HEK293T (cell line): ENCODE measurements around the gene HSPG2.

Experiments
- CTCF ChIA-PET: fragments of 350-600 bp; formaldehyde crosslinking; extraction: SDS; loops from one replicate; lab custom pipeline; 2021; ENCODE audit warnings: antibody characterized with exemption, inconsistent platforms; lab: Yijun Ruan, JAX
- POLR2A ChIA-PET: fragments of 350-600 bp; formaldehyde crosslinking; extraction: SDS; loops from one replicate; lab custom pipeline; 2020; ENCODE audit warnings: antibody characterized with exemption, inconsistent platforms; lab: Yijun Ruan, JAX
- DNase-seq: peaks from one replicate; pipeline ENCODE4 v3.0.0; 2012; ENCODE audit warnings: mixed read lengths; ENCODE audit errors: extremely low spot score
- ARNT ChIP-seq: fragments of 450-650 bp; IDR thresholded peaks from 2 replicates; pipeline ENCODE4 v1.6.1; 2017; ENCODE audit warnings: mild to moderate bottlenecking
- BHLHE40 ChIP-seq: fragments of 450-650 bp; IDR thresholded peaks from 2 replicates; pipeline ENCODE4 v1.6.1; 2016; ENCODE audit warnings: mild to moderate bottlenecking, moderate library complexity, borderline replicate concordance
- CTBP1 ChIP-seq: fragments of 450-650 bp; IDR thresholded peaks from 2 replicates; pipeline ENCODE4 v1.6.1; 2016; ENCODE audit warnings: borderline replicate concordance
- ELF4 ChIP-seq: fragments of 450-650 bp; IDR thresholded peaks from 2 replicates; pipeline ENCODE4 v1.6.1; 2017; ENCODE audit warnings: antibody characterized with exemption
- FOXA1 ChIP-seq: fragments of 450-650 bp; IDR thresholded peaks from 2 replicates; pipeline ENCODE4 v1.6.1; 2016; ENCODE audit warnings: mild to moderate bottlenecking
- FOXK2 ChIP-seq: fragments of 450-650 bp; IDR thresholded peaks from 2 replicates; pipeline ENCODE4 v1.6.1; 2016; ENCODE audit warnings: mild to moderate bottlenecking
- FOXM1 ChIP-seq: fragments of 450-650 bp; IDR thresholded peaks from 2 replicates; pipeline ENCODE4 v1.6.1; 2017; ENCODE audit warnings: mild to moderate bottlenecking, borderline replicate concordance
- HDGF ChIP-seq: fragments of 450-650 bp; IDR thresholded peaks from 2 replicates; pipeline ENCODE4 v1.6.1; 2017; ENCODE audit warnings: antibody characterized with exemption, borderline replicate concordance
- L3MBTL2 ChIP-seq: fragments of 450-650 bp; conservative IDR thresholded peaks from 2 replicates; pipeline ENCODE4 v1.6.1; 2016; ENCODE audit warnings: mild to moderate bottlenecking
- LEF1 ChIP-seq: fragments of 450-650 bp; IDR thresholded peaks from 2 replicates; pipeline ENCODE4 v1.6.1; 2017; ENCODE audit warnings: mild to moderate bottlenecking, borderline replicate concordance
- NFRKB ChIP-seq: fragments of 450-650 bp; IDR thresholded peaks from 2 replicates; pipeline ENCODE4 v1.6.1; 2016; ENCODE audit warnings: mild to moderate bottlenecking, moderate library complexity
- SP1 ChIP-seq: fragments of 450-650 bp; IDR thresholded peaks from 2 replicates; pipeline ENCODE4 v1.6.1; 2017
- SUZ12 ChIP-seq: fragments of 450-650 bp; IDR thresholded peaks from 2 replicates; pipeline ENCODE4 v1.6.1; 2016; ENCODE audit warnings: mild to moderate bottlenecking
- TARDBP ChIP-seq: fragments of 450-650 bp; IDR thresholded peaks from 2 replicates; pipeline ENCODE4 v1.6.1; 2016
- ZNF384 ChIP-seq: fragments of 450-650 bp; IDR thresholded peaks from 2 replicates; pipeline ENCODE4 v1.6.1; 2016
- TF ChIP-seq, protein P1 (sequence below): fragments of 450-650 bp; IDR thresholded peaks from 2 replicates; pipeline ENCODE4 v1.6.1; 2016

HSPG2 gene

DNA sequence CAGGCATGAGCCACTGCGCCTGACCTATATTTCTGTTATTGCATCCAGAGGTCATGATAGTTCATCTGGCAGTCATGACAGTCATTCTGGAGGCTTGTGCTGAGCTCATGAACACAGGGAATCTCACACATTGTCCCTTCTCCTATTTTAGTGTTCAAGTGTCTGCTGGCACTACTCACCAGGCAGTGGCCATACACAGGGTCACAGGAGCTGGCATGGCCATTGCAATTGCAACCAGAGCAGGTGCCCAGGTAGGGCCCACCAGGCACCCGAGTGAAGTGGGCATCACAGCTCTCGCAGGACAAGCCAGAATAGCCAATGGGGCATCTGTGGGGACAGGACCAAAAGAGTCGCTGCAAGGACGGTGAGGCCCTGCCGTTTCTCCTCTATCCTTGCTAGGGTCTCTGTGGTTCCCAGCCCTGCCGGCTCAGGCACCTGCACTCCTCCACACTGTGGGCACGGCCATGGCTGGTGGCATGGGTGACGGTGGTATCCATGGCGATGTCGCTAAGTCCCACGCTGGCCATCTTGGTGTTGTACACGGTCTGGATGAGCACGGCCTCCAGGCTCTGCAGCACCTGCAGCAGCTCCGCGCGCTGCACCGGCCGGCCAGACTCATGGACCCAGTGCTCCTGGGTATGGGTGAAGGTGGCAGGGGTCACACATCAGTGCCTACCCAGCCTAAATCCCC lies 57.0 kb downstream of the HSPG2 start:
- ChIA-PET CTCF (no interaction called here), POLR2A (no interaction called here)
- no peak for DNase-seq
- TF ChIP-seq ELF4 = no peak
- TF ChIP-seq CTBP1 = no peak
- TF ChIP-seq NFRKB = no peak
- TF ChIP-seq FOXK2 = no peak
- no peak for TF ChIP-seq L3MBTL2
- TF ChIP-seq HDGF = no peak
- no peak for TF ChIP-seq FOXM1

DNA sequence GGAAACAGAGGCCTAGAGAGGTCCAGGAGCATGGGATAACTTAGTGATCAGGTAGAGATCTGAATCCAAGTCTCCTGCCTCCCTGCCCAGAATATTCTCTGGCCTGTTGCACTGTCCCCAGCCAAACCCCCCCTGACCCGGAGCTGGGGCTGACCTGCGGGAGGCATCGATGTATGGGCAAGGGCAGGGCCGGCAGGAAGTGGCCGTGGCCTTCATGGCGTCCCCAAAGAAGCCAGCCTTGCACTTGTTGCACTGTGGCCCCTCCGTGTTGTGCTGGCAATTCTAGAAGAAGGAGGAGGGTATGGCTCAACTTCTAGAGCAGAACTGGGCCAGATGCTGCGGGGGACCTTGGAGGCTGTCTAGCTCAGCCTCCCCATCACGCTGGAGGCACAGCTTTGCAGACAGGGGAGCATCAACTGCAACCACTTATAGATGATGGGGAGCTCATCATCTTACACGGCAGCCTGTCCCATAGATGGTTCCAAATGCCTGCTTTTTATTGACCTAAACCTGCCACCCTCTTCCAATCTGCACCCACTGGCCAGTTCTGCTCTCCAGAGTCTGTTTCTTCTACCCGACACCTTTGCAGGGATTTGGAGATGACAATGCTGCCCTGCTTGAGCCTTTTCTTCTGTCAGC lies 58.2 kb downstream of the HSPG2 start:
- CTCF ChIA-PET = no interaction called here
- no peak for TF ChIP-seq SUZ12
- no peak for TF ChIP-seq ELF4
- TF ChIP-seq FOXA1 = no peak
- TF ChIP-seq LEF1 = no peak
- TF ChIP-seq SP1 = no peak
- no peak for TF ChIP-seq FOXK2
- TF ChIP-seq NFRKB = no peak
- TF ChIP-seq FOXM1 = no peak
- no peak for TF ChIP-seq HDGF
- TF ChIP-seq ARNT = no peak
- TF ChIP-seq CTBP1 = no peak
- TF ChIP-seq, protein P1, sequence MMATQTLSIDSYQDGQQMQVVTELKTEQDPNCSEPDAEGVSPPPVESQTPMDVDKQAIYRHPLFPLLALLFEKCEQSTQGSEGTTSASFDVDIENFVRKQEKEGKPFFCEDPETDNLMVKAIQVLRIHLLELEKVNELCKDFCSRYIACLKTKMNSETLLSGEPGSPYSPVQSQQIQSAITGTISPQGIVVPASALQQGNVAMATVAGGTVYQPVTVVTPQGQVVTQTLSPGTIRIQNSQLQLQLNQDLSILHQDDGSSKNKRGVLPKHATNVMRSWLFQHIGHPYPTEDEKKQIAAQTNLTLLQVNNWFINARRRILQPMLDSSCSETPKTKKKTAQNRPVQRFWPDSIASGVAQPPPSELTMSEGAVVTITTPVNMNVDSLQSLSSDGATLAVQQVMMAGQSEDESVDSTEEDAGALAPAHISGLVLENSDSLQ = no peak
- POLR2A ChIA-PET = interaction anchor here (0.6 kb wide), 1 partner anchor 25 kb away, joined by 3 read pairs; no protein-coding TSS in a partner anchor
- DNase-seq = no peak

DNA sequence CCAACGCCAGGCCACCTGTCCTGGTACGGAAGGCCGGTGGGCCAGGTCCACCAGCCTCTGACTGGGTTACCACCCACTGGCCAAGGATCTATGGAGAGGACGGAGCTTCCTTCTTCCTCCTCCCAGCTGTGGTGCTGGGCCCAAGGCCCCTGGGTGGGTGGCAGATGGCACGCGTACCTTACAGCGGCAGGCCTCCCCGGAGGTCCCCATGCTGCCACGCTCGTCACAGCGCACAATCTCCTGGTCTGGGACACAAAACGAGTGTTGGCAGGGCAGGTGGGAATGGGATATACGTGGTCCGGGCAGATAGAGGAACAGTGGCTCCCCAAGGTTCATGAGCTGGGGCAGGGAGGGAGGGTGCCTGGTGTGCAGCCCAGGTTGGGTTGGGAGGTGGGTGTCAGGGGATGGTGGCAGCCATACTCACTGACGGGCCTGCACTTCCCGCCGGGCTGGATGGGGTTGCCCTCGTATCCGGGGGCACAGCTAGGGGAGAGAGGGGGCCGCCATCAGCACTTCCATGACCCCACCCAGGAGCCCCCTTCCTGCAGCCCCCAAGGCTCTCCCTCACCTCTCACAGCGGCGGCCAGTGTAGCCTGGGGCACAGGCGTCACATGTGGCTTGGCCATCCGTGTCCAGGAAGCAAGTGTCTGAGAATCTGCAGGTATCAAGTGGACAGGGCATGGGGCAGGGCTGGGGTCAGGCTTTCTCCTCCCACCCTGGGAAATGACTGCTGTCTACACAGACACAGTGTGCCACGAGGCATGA lies 58.9 kb downstream of the HSPG2 start:
- ChIA-PET POLR2A (no interaction called here), CTCF (no interaction called here)
- no peak for DNase-seq
- no peak for TF ChIP-seq ELF4
- TF ChIP-seq NFRKB = no peak
- TF ChIP-seq SP1 = no peak
- TF ChIP-seq FOXA1 = no peak
- TF ChIP-seq, protein P1 = no peak
- no peak for TF ChIP-seq ARNT
- TF ChIP-seq ZNF384 = no peak
- TF ChIP-seq SUZ12 = no peak
- TF ChIP-seq BHLHE40 = no peak
- TF ChIP-seq FOXK2 = no peak
- TF ChIP-seq HDGF = no peak
- no peak for TF ChIP-seq LEF1
- TF ChIP-seq TARDBP = no peak
- no peak for TF ChIP-seq FOXM1
- TF ChIP-seq L3MBTL2 = no peak
- TF ChIP-seq CTBP1 = no peak

DNA sequence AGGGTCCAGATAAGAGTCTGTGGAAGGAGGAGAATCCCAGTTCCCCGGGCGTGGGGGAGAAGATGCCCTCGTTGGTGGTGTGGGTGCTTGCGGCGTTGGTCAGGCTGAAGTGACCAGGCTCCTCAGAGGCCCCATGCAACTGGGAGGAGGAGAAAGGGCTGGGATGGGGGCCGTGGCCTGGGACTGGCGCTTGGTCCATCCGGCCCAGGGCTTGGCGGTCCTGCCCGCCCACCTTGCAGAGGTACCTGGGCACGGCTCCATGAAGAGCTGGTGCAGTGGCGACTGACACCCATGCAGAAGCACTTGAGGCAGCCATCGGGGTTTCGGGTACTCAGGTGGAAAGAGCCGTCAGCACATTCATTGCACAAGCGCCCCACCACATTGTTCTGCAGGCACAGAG lies 60.8 kb downstream of the HSPG2 start:
- ChIA-PET POLR2A (no interaction called here), CTCF (no interaction called here)
- TF ChIP-seq LEF1 (no peak), BHLHE40 (no peak), HDGF (no peak), SUZ12 (no peak), ELF4 (no peak), FOXK2 (no peak)
- DNase-seq = no peak

DNA sequence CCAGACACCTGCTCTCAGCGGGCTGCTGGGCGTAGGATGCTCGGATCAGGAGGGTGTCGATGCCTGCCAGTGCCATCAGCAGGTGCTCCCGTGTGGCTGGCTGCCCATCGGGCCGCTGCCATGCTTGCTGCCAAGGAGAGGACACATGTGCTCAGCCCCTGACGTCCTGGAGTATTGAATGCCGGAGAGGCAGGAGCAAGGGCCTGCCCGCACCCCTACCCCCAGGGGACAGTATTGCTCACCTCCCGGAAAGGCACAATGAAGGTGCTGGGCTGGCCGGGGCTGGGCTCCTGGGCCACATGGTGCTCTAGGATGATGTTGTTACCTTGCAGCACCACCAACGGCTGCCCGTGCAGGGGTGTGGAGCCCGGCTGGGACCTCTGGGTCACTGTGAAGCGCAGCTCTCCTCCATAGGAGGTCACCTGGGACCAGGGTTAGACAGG lies 61.5 kb downstream of the HSPG2 start:
- TF ChIP-seq, protein P1 = no peak
- TF ChIP-seq L3MBTL2 (no peak), CTBP1 (no peak), TARDBP (no peak), SP1 (no peak), ZNF384 (no peak), LEF1 (no peak), FOXM1 (no peak), ELF4 (no peak), FOXK2 (no peak), NFRKB (no peak), ARNT (no peak), SUZ12 (no peak), FOXA1 (no peak), HDGF (no peak)
- ChIA-PET POLR2A (no interaction called here), CTCF (no interaction called here)
- no peak for DNase-seq
